Measurements from ENCODE around the gene PRRT3. TPM values are rescaled to one million over a fixed set of nuclear protein-coding genes. Genes with fewer than 3 reads are reported as not detected.

The PRRT3 gene
- total and polyA plus RNA-seq, 2 of the 13 experiments (the other 11 are each of a cell fraction or from before 2014, with no cell fraction given) = 0.22 to 0.44 TPM

GRCh38 chr3:9901967-9902366 lies 50.2 kb downstream of the PRRT3 start (continued):
- no peak for TF ChIP-seq SOX13 (IDR thresholded peaks at IDR 0.05)
- TF ChIP-seq SOX13 (CRISPR knock-in tag; conservative IDR thresholded peaks at IDR 0.05 in 1 of 2, IDR thresholded peaks at IDR 0.05 in 1 of 2) = 0 out of 4 replicates have a peak, but pooled peaks of 1 of the 2 experiments have one; percentile 9
- no peak for TF ChIP-seq BHLHE40 (IDR thresholded peaks at IDR 0.05; ENCODE audit: low read length)
- 0 out of 2 replicates have a peak, but pooled peaks have one; percentile 18 for TF ChIP-seq ZNF224 (CRISPR knock-in tag; IDR thresholded peaks at IDR 0.05)
- no peak for TF ChIP-seq ZNF660 (CRISPR knock-in tag; IDR thresholded peaks at IDR 0.05; ENCODE audit: borderline replicate concordance, low read depth)
- peak; percentile 64; the same call in 1 of the 2 replicates for TF ChIP-seq ETV5 (CRISPR knock-in tag; IDR thresholded peaks at IDR 0.05; ENCODE audit: borderline replicate concordance)
- TF ChIP-seq ZNF510 (CRISPR knock-in tag; IDR thresholded peaks at IDR 0.05; ENCODE audit: low read depth) = no peak; the same call in 1 of the 2 replicates
- TF ChIP-seq CAMTA2 (CRISPR knock-in tag; IDR thresholded peaks at IDR 0.05; ENCODE audit: borderline replicate concordance) = no peak
- no peak for TF ChIP-seq ZNF549 (CRISPR knock-in tag; IDR thresholded peaks at IDR 0.05)
- TF ChIP-seq HOXA3 (CRISPR knock-in tag; IDR thresholded peaks at IDR 0.05) = peak; percentile 33; the same call in 1 of the 2 replicates
- TF ChIP-seq, protein P1, sequence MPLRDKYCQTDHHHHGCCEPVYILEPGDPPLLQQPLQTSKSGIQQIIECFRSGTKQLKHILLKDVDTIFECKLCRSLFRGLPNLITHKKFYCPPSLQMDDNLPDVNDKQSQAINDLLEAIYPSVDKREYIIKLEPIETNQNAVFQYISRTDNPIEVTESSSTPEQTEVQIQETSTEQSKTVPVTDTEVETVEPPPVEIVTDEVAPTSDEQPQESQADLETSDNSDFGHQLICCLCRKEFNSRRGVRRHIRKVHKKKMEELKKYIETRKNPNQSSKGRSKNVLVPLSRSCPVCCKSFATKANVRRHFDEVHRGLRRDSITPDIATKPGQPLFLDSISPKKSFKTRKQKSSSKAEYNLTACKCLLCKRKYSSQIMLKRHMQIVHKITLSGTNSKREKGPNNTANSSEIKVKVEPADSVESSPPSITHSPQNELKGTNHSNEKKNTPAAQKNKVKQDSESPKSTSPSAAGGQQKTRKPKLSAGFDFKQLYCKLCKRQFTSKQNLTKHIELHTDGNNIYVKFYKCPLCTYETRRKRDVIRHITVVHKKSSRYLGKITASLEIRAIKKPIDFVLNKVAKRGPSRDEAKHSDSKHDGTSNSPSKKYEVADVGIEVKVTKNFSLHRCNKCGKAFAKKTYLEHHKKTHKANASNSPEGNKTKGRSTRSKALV (CRISPR knock-in tag; IDR thresholded peaks at IDR 0.05) = 0 out of 2 replicates have a peak, but pooled peaks have one; percentile 28
- TF ChIP-seq RXRB (CRISPR knock-in tag; IDR thresholded peaks at IDR 0.05; ENCODE audit: borderline replicate concordance) = no peak
- 0 out of 2 replicates have a peak, but pooled peaks have one; percentile 15 for TF ChIP-seq TARDBP (CRISPR knock-in tag; IDR thresholded peaks at IDR 0.05)
- TF ChIP-seq ATF2 (CRISPR knock-in tag; IDR thresholded peaks at IDR 0.05) = no peak
- TF ChIP-seq ZNF263 (CRISPR knock-in tag; IDR thresholded peaks at IDR 0.05) = peak; percentile 71
- TF ChIP-seq SAFB2 (CRISPR knock-in tag; IDR thresholded peaks at IDR 0.05; ENCODE audit: borderline replicate concordance, low read depth) = 0 out of 2 replicates have a peak, but pooled peaks have one; percentile 47
- TF ChIP-seq MTA1 (CRISPR knock-in tag; IDR thresholded peaks at IDR 0.05; ENCODE audit: borderline replicate concordance) = 0 out of 2 replicates have a peak, but pooled peaks have one; percentile 11
- TF ChIP-seq GABPB1 (CRISPR knock-in tag; IDR thresholded peaks at IDR 0.05) = peak; percentile 58
- no peak for TF ChIP-seq PRDM15 (CRISPR knock-in tag; IDR thresholded peaks at IDR 0.05)
- TF ChIP-seq ZNF501 (CRISPR knock-in tag; IDR thresholded peaks at IDR 0.05) = no peak; the same call in 1 of the 2 replicates
- TF ChIP-seq RELA (CRISPR knock-in tag; IDR thresholded peaks at IDR 0.05) = no peak
- 0 out of 2 replicates have a peak, but pooled peaks have one; percentile 19 for TF ChIP-seq ZBTB43 (CRISPR knock-in tag; conservative IDR thresholded peaks at IDR 0.05)
- no peak for TF ChIP-seq PRMT3 (CRISPR knock-in tag; IDR thresholded peaks at IDR 0.05; ENCODE audit: borderline replicate concordance, low read depth)

Measured in HepG2 (cell line).